ENCODE data around the gene MRPS23.

MRPS23 gene

GRCh38 chr17:57818066-57818465 is 31.8 kb downstream of the MRPS23 start:
- peaks cover 4% of the 10 kb centered on the region for H3K36me3 Mint-ChIP-seq (ENCODE audit: low read depth)
- no peak for TF ChIP-seq CTCF (IDR thresholded peaks at IDR 0.05; ENCODE audit: unreplicated experiment in 3 of 3)
- H3K4me3 Mint-ChIP-seq, result no peak overlapping the region
- H3K27me3 Mint-ChIP-seq (ENCODE audit: low read depth), result peaks cover 82% of the 10 kb centered on the region
- H3K9me3 Mint-ChIP-seq, result peaks cover 3% of the 10 kb centered on the region
- peaks cover 2% of the 10 kb centered on the region for H3K4me1 Mint-ChIP-seq
- no peak overlapping the region for H3K27ac Mint-ChIP-seq

GRCh38 chr17:57817299-57817698 is 32.5 kb downstream of the MRPS23 start:
- Mint-ChIP-seq H3K36me3 (ENCODE audit: low read depth) (peaks cover 4% of the 10 kb centered on the region), H3K4me3 (no peak overlapping the region), H3K27me3 (ENCODE audit: low read depth) (peaks cover 82% of the 10 kb centered on the region), H3K27ac (no peak overlapping the region), H3K4me1 (no peaks in the 10 kb centered on the region), H3K9me3 (peaks cover 3% of the 10 kb centered on the region)
- TF ChIP-seq CTCF (IDR thresholded peaks at IDR 0.05; ENCODE audit: unreplicated experiment in 3 of 3), result no peak

GRCh38 chr17:57814421-57814820 is 35.4 kb downstream of the MRPS23 start:
- no peak for TF ChIP-seq CTCF (IDR thresholded peaks at IDR 0.05; ENCODE audit: unreplicated experiment in 3 of 3)
- peaks cover 90% of the 10 kb centered on the region for H3K27me3 Mint-ChIP-seq (ENCODE audit: low read depth)
- H3K27ac Mint-ChIP-seq, result no peak overlapping the region
- H3K4me3 Mint-ChIP-seq, result no peak overlapping the region
- H3K9me3 Mint-ChIP-seq, result peaks cover 3% of the 10 kb centered on the region
- peaks cover 21% of the 10 kb centered on the region for H3K4me1 Mint-ChIP-seq
- peaks cover 4% of the 10 kb centered on the region for H3K36me3 Mint-ChIP-seq (ENCODE audit: low read depth)

- Mint-ChIP-seq H3K4me3 (peak overlapping the region in 2 of 3 experiments; percentile 25 to 27), H3K4me1 (peaks cover 27% of the 10 kb centered on the region), H3K36me3 (ENCODE audit: low read depth) (peaks cover 4% of the 10 kb centered on the region), H3K27me3 (ENCODE audit: low read depth) (peaks cover 85% of the 10 kb centered on the region), H3K9me3 (peaks cover 3% of the 10 kb centered on the region), H3K27ac (peak overlapping the region in 2 of 3 experiments; percentile 45 to 91)
- no peak for TF ChIP-seq CTCF (IDR thresholded peaks at IDR 0.05; ENCODE audit: unreplicated experiment in 3 of 3)
Observed at GRCh38 chr17:57811638-57812280, 38.1 kb downstream of the MRPS23 start.

- no peak for TF ChIP-seq CTCF (IDR thresholded peaks at IDR 0.05; ENCODE audit: unreplicated experiment in 3 of 3)
- Mint-ChIP-seq H3K4me3 (peak overlapping the region; percentile 49 to 67 (median 62)), H3K36me3 (ENCODE audit: low read depth) (no peaks in the 10 kb centered on the region), H3K4me1 (peaks cover 35% of the 10 kb centered on the region), H3K27ac (peak overlapping the region; percentile 68 to 91 (median 86)), H3K9me3 (no peaks in the 10 kb centered on the region), H3K27me3 (ENCODE audit: low read depth) (peaks cover 85% of the 10 kb centered on the region)
Observed at GRCh38 chr17:57810721-57811637, 38.9 kb downstream of the MRPS23 start.
